HG03432 (cell line): ENCODE results near the gene FAM229B.
A peak's percentile ranks its signal among the peaks of the same experiment; 100 is the strongest.
"Not testable (repeated sequence)": the region's sequence is repeated elsewhere in the genome, so short reads cannot be mapped to it uniquely, and the experiment has no call there.

Source experiments
- ATAC-seq: cut with Tn5 transposase; IDR thresholded peaks from one replicate; pipeline ENCODE4 v1.9.1; 2021; ENCODE audit warnings: mild to moderate bottlenecking, moderate library complexity; ENCODE audit not compliant: unreplicated experiment

FAM229B gene

DNA sequence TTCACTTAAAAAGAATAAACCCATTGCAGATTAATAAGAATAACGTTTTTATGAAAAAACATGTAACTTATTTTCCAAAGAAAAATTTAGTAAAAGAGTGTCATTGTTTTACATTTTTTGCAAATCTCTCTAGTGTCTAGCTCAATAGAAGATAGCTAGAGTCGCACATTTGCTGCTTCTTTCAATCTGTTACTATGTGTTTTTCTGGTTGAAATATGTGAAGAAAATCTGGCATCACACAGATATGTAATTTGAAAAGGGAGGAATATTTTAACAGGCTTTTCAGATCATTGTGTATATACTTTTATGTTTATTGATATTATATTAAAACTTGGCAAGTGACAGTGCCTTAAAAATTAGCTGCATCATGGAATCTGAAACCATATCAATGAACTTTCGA is 24.4 kb upstream of the FAM229B start:
- ATAC-seq, result no peak

DNA sequence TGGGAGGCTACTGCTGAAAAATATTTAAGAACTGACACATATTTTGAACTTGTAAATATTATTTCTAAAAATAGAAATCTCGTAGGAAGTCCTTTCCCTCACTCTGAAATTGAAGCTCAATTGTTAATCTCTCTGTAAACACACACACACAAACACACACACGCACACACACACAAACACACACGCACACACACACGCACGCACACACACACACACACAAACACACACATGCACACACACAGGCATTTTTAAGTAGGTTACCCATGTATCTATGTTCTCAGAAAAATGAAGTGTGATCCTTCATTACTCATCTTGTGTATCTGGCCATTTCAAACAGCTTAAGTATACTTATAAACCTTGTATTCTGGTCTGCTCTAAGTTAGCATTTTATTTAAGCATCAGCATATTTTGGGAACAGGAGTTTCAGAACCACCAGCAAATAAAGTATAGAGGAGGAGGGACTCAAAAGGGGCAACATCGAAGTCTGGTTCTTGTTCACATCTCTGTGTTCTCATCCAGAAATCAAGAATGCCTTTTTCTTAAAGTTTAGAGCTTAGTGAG is 21.9 kb upstream of the FAM229B start:
- ATAC-seq, result no peak

- ATAC-seq, result no peak
Measured at GRCh38 chr6:112066606-112067005, 20.8 kb upstream of the FAM229B start.

GRCh38 chr6:112081569-112081968 is 5.8 kb upstream of the FAM229B start:
- no peak for ATAC-seq

GRCh38 chr6:112085286-112086065 is 1.9 kb upstream of the FAM229B start:
- ATAC-seq, result no peak

- peak; percentile 24 for ATAC-seq
Measured at GRCh38 chr6:112086744-112087135, 651 bp upstream of the FAM229B start.

- ATAC-seq, result no peak
Measured at GRCh38 chr6:112087916-112088315, 525 bp downstream of the FAM229B start.

DNA sequence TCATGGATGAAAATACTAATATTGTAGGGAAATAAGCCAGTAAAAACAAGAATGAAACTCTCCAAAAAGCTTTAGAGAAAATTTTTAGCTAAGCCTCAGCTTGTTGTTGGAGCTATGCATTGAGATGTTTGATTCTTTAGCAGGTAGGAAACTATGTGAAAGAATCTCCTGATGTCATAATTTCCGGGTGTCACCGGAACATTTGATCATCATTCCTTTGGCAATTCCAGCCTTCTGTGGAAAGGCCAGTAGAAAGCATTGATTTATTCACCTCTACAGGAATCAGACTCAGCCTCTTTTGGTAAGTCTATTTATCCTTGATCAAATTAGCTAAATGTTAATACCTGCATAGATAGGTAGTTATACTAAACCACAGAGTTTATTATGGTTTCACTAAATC is 9.5 kb downstream of the FAM229B start:
- ATAC-seq, result no peak

DNA sequence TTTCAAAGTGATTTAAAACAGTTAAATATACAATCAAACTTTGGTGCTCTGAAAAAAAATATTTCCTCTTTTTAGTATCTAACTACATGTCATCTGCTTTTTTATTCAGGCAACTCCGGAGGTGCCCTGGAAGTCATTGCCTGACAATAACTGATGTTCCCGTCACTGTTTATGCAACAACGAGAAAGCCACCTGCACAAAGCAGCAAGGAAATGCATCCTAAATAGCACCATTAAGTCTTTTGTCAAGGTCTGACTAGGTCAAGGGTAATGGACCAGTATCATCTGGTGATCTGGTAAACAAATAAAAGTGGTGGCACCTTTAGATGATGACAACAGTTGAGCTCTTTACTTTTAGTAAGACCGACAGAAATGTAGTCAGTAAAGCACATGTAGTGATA is 13.2 kb downstream of the FAM229B start:
- no peak for ATAC-seq

DNA sequence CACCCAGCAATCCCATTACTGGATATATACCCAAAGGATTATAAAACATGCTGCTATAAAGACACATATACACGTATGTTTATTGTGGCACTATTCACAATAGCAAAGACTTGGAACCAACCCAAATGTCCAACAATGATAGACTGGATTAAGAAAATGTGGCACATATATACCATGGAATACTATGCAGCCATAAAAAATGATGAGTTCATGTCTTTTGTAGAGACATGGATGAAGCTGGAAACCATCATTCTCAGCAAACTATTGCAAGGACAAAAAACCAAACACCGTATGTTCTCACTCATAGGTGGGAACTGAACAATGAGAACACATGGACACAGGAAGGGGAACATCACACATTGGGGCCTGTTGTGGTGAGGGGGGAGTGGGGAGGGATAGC is 18.6 kb downstream of the FAM229B start:
- ATAC-seq, result not testable (repeated sequence)

- no peak for ATAC-seq
Measured at GRCh38 chr6:112106562-112106961, 19.2 kb downstream of the FAM229B start.

GRCh38 chr6:112109262-112109661 is 21.9 kb downstream of the FAM229B start:
- ATAC-seq, result no peak

DNA sequence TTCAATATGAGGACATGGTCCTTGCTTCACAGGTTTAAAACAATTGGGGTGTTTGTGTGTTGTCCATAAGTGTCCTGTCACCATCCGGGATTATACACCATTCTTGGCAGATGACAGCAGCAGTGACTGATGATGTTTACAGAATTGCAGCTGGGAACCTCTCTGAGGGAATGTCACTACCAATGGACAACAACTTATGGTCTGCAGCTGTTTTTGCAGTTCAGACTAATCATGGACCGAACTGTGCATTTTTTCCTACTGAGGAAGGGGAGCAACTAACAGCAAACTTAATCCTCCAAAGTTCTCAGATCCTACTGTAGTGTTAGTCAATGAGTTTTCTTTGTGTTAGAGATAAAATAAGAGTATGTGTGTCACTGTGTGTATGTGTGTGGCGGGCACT is 26.0 kb downstream of the FAM229B start:
- ATAC-seq, result no peak

DNA sequence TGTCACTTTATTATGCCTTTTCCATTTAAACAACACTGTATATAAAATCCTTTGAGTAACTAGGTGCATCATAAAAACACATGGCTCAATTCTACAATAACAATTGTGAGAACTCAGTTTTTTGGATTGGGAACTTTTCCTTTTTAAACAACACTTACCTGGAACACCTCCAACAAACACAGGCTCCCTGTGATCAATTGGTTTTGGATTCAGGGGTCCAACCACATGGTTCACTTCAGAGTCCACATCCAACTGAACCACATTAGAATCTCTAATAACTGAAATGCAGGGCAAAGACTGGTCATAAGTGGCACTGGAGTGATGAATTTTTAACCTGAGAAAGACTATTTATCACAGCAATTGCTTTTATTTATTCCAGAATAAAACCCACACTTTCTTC is 26.5 kb downstream of the FAM229B start:
- no peak for ATAC-seq

DNA sequence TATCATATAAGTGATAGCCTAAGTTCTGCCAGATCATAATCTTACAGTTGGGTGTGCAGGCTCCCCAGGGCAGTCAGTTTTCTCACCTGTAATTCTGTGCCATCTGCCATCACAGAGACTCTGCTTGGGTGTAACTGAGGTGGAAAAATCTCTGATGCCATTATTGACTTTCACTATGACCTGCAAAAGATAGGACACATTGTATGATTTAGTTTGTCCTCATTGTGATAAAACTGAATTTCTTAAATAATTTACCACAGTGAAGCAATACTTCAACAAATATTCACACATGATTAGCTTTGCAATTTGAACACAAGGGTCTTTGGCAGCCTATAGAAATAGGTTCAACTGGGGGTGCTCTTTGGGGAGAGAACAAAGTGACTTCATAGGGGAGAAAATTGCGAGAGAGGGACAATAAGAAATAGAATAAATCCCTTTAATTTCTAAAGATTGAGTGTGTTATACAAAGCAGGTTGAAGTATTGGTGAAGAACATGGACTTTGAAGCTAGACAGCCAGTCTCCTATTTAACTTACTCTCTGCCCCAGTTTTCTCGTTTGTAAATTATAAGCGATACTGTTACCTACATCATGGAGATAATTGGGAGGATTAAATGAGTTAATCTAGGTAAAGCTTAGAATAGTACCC is 27.3 kb downstream of the FAM229B start:
- ATAC-seq, result no peak

GRCh38 chr6:112116221-112116620 is 28.8 kb downstream of the FAM229B start:
- ATAC-seq, result no peak

DNA sequence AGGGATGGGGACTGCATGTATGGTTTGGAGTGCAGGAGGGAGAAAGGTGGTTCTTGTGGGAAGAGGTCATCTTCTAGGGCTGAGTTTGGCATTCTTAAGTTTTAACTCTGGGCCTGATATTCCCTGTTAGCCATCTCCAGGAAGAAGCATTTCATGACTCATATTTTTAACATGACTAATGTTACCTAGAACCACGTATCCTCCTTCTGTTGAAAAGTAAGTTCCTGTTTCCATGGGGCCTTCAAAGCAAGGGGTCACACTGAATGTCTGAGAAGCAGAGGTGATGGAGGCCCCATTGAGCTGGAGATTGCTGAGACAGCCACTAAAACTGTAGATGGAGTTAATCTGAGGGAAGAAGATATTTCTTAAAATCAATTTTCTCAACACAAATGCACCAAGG is 30.2 kb downstream of the FAM229B start:
- ATAC-seq, result no peak

DNA sequence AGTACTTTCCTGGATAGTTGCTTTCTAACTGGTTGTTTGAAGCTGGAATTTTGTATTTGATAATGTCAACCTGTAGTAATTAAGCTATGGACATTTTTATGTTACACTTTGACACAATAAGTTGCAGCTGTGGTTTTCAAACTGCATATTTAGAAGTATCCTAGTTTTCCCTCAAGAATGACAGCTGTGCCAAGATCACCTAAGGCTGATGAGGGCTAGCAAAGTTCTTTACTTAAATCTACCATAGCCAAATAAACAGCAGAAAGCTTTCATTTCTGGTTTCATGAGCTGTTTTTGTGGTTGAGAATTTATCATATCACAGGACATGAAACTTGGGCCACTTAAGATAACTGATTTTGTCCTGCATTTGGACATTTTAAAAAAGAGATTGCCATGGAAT is 30.6 kb downstream of the FAM229B start:
- ATAC-seq, result no peak

- no peak for ATAC-seq
Measured at GRCh38 chr6:112122756-112123155, 35.4 kb downstream of the FAM229B start.

DNA sequence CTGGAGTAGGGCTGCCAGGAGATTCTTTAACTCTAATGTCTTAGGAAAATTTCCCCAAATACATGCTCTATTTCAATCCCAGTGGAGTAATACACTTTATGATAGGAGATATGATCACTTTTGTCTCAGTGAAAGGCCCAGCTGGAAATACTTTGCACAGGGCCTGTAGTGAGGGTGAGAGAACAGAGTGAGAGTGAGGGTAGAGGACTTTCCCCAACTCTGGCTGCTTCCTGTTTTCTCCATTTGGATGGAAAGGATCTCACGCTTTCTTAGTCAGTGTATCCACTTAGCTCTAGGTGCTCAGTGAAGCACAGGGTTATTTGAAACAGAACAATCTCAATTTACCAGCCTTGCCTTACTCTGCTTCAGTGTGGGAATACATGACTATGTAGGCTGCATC is 36.6 kb downstream of the FAM229B start:
- no peak for ATAC-seq

- ATAC-seq, result no peak
Measured at GRCh38 chr6:112128208-112128607, 40.8 kb downstream of the FAM229B start.

GRCh38 chr6:112130878-112131277 is 43.5 kb downstream of the FAM229B start:
- no peak for ATAC-seq
